ENCODE data around the gene GSAP. TPM values are rescaled to one million over a fixed set of nuclear protein-coding genes. Genes with fewer than 3 reads are reported as not detected.
A peak's percentile ranks its signal among the peaks of the same experiment; 100 is the strongest.
"Not testable (repeated sequence)": the region's sequence is repeated elsewhere in the genome, so short reads cannot be mapped to it uniquely, and the experiment has no call there.

GSAP gene
- 0.67 and 3.0 TPM in 2 replicates for total RNA-seq
- polyA plus RNA-seq: 1.7 and 7.4 TPM in 2 replicates

GRCh38 chr7:77415823-77416620, at the start of gene GSAP:
TSS of gene GSAP (minus strand) at chr7:77416349. CDS start at chr7:77416321, 28 bp downstream.
- TF ChIP-seq CTCF (IDR thresholded peaks at IDR 0.05; ENCODE audit: low read depth, low read length): no peak
- no peaks in the 10 kb centered on the region for H3K36me3 ChIP-seq
- no peak within 1 kb of the TSS for H3K27ac ChIP-seq
- H3K4me3 ChIP-seq: peak within 1 kb of the TSS; percentile 37
- H3K9me3 ChIP-seq (ENCODE audit: low read depth): no peaks in the 10 kb centered on the region
- H3K27me3 ChIP-seq: peaks cover 25% of the 10 kb centered on the region
- peak; percentile 35 to 57 for DNase-seq (ENCODE audit: low read depth in 1 of 2, low spot score in 1 of 2)
- H3K4me1 ChIP-seq (ENCODE audit: low read depth): no peaks in the 10 kb centered on the region

GRCh38 chr7:77465256-77465655, 49.1 kb upstream of the GSAP start:
- TF ChIP-seq CTCF (IDR thresholded peaks at IDR 0.05; ENCODE audit: low read depth, low read length): no peak
- Histone ChIP-seq H3K4me3 (no peak overlapping the region), H3K36me3 (no peaks in the 10 kb centered on the region), H3K27ac (no peak overlapping the region), H3K4me1 (ENCODE audit: low read depth) (no peaks in the 10 kb centered on the region), H3K9me3 (ENCODE audit: low read depth) (no peaks in the 10 kb centered on the region), H3K27me3 (no peaks in the 10 kb centered on the region)
- DNase-seq (ENCODE audit: low read depth in 1 of 2, low spot score in 1 of 2): no peak

GRCh38 chr7:77464589-77464988, 48.4 kb upstream of the GSAP start:
- Histone ChIP-seq H3K27ac (no peak overlapping the region), H3K9me3 (ENCODE audit: low read depth) (no peaks in the 10 kb centered on the region), H3K4me3 (no peak overlapping the region), H3K4me1 (ENCODE audit: low read depth) (no peaks in the 10 kb centered on the region), H3K27me3 (no peaks in the 10 kb centered on the region), H3K36me3 (no peaks in the 10 kb centered on the region)
- DNase-seq (ENCODE audit: low read depth in 1 of 2, low spot score in 1 of 2): no peak
- no peak for TF ChIP-seq CTCF (IDR thresholded peaks at IDR 0.05; ENCODE audit: low read depth, low read length)

GRCh38 chr7:77463632-77464031, 47.5 kb upstream of the GSAP start:
- H3K36me3 ChIP-seq; H3K4me1 ChIP-seq (ENCODE audit: low read depth); H3K27me3 ChIP-seq; H3K4me3 ChIP-seq; H3K9me3 ChIP-seq (ENCODE audit: low read depth); H3K27ac ChIP-seq: not testable (repeated sequence)
- DNase-seq (ENCODE audit: low read depth in 1 of 2, low spot score in 1 of 2): peak in 1 of 2 donors; percentile 53

GRCh38 chr7:77461842-77462241, 45.7 kb upstream of the GSAP start:
- H3K27ac ChIP-seq: no peak overlapping the region
- H3K4me1 ChIP-seq (ENCODE audit: low read depth): no peaks in the 10 kb centered on the region
- H3K9me3 ChIP-seq (ENCODE audit: low read depth): no peaks in the 10 kb centered on the region
- H3K4me3 ChIP-seq: no peak overlapping the region
- no peak for DNase-seq (ENCODE audit: low read depth in 1 of 2, low spot score in 1 of 2)
- no peaks in the 10 kb centered on the region for H3K36me3 ChIP-seq
- no peaks in the 10 kb centered on the region for H3K27me3 ChIP-seq
- TF ChIP-seq CTCF (IDR thresholded peaks at IDR 0.05; ENCODE audit: low read depth, low read length): no peak

GRCh38 chr7:77461246-77461645, 45.1 kb upstream of the GSAP start:
- H3K27me3 ChIP-seq: no peaks in the 10 kb centered on the region
- H3K4me1 ChIP-seq (ENCODE audit: low read depth): no peaks in the 10 kb centered on the region
- no peak for DNase-seq (ENCODE audit: low read depth in 1 of 2, low spot score in 1 of 2)
- no peaks in the 10 kb centered on the region for H3K36me3 ChIP-seq
- no peak overlapping the region for H3K4me3 ChIP-seq
- no peak overlapping the region for H3K27ac ChIP-seq
- H3K9me3 ChIP-seq (ENCODE audit: low read depth): no peaks in the 10 kb centered on the region
- TF ChIP-seq CTCF (IDR thresholded peaks at IDR 0.05; ENCODE audit: low read depth, low read length): no peak
